Stimulated activated CD4-positive, alpha-beta T cell treated with anti-CD3 and anti-CD28 coated beads, Interleukin-15, amount 100 ng/mL, for 24 hours (primary cell): ENCODE data around the gene SNRPD1.
"Not testable (repeated sequence)": the region's sequence is repeated elsewhere in the genome, so short reads cannot be mapped to it uniquely, and the experiment has no call there.

Source experiments
- DNase-seq: peaks from one replicate; pipeline ENCODE4 v3.0.0-alpha.2; 2020

The SNRPD1 gene

GRCh38 chr18:21612125-21613039 is at the start of gene SNRPD1:
Gene SNRPD1 (plus strand): TSS chr18:21612314. CDS start chr18:21612430, 116 bp downstream.
- DNase-seq = peak; percentile 91

- no peak for DNase-seq
Observed at GRCh38 chr18:21571772-21572171, 40.3 kb upstream of the SNRPD1 start.

GRCh38 chr18:21575656-21576055 is 36.5 kb upstream of the SNRPD1 start:
- DNase-seq = no peak

GRCh38 chr18:21584391-21584790 is 27.7 kb upstream of the SNRPD1 start:
- DNase-seq = no peak

- DNase-seq = not testable (repeated sequence)
Observed at GRCh38 chr18:21592361-21592760, 19.8 kb upstream of the SNRPD1 start.

- DNase-seq = peak; percentile 12
Observed at GRCh38 chr18:21593540-21594257, 18.4 kb upstream of the SNRPD1 start.

- DNase-seq = no peak
Observed at GRCh38 chr18:21597620-21598019, 14.5 kb upstream of the SNRPD1 start.

GRCh38 chr18:21598726-21599584 is 13.2 kb upstream of the SNRPD1 start:
- DNase-seq = no peak

GRCh38 chr18:21599585-21600525 is 12.3 kb upstream of the SNRPD1 start:
- peak; percentile 67 for DNase-seq

- peak; percentile 95 for DNase-seq
Observed at GRCh38 chr18:21600526-21601410, 11.3 kb upstream of the SNRPD1 start, which contains the start of gene ESCO1. Gene ESCO1 (minus strand): TSS chr18:21600704. CDS start chr18:21574843, 25,861 bp downstream.

- no peak for DNase-seq
Observed at GRCh38 chr18:21602299-21602587, 9.9 kb upstream of the SNRPD1 start.

- no peak for DNase-seq
Observed at GRCh38 chr18:21604671-21605070, 7.4 kb upstream of the SNRPD1 start.

GRCh38 chr18:21605213-21605612 is 6.9 kb upstream of the SNRPD1 start:
- DNase-seq = no peak

GRCh38 chr18:21611401-21612124 is 551 bp upstream of the SNRPD1 start:
- DNase-seq = peak; percentile 11

GRCh38 chr18:21621640-21622039 is 9.5 kb downstream of the SNRPD1 start:
- not testable (repeated sequence) for DNase-seq

- no peak for DNase-seq
Observed at GRCh38 chr18:21629089-21629832, 17.1 kb downstream of the SNRPD1 start.

- no peak for DNase-seq
Observed at GRCh38 chr18:21632393-21632792, 20.3 kb downstream of the SNRPD1 start.

- no peak for DNase-seq
Observed at GRCh38 chr18:21634588-21635199, 22.6 kb downstream of the SNRPD1 start.

- no peak for DNase-seq
Observed at GRCh38 chr18:21636769-21637168, 24.7 kb downstream of the SNRPD1 start.
